Naive thymus-derived CD4-positive, alpha-beta T cell (primary cell): ENCODE measurements around the gene NTRK2. TPM values are rescaled to one million over a fixed set of nuclear protein-coding genes. Genes with fewer than 3 reads are reported as not detected.

ENCODE experiments used
- ATAC-seq: fragments of 150-1000 bp; cut with Tn5 transposase; 2 replicates; pipeline ENCODE4 v1.10.0; 2021; ENCODE audit warnings: mild to moderate bottlenecking, moderate library complexity
- CTCF ChIA-PET: fragments of 350-600 bp; sonication (Branson Sonifier 250); formaldehyde crosslinking; loops from one replicate; lab custom pipeline; 2021; ENCODE audit warnings: antibody characterized with exemption; lab: Charles Lee
- POLR2A ChIA-PET: fragments of 350-600 bp; sonication (Branson Sonifier 250); formaldehyde crosslinking; loops from one replicate; lab custom pipeline; 2021; ENCODE audit warnings: antibody characterized with exemption, inconsistent platforms; lab: Charles Lee
- DNase-seq, 9 donors: peaks; one replicate each; pipeline versions ENCODE4 v3.0.0 to v3.0.0-alpha.2; 2020 to 2022; ENCODE audit warnings: mixed read lengths in 1 of 9
- H3K27ac ChIP-seq: one replicate; pipeline ENCODE4 v1.7.0; 2013; ENCODE audit warnings: mild to moderate bottlenecking, low read depth, low read length, moderate library complexity
- H3K27me3 ChIP-seq, 2 donors: one replicate each; pipeline ENCODE4 v1.7.0; 2013; ENCODE audit warnings: low read length in 2 of 2, mild to moderate bottlenecking in 2 of 2, moderate library complexity in 2 of 2; ENCODE audit not compliant: control insufficient read depth in 2 of 2, insufficient read depth in 2 of 2
- H3K36me3 ChIP-seq, 3 experiments: 1 replicate in 2 of 3; 2 replicates in 1 of 3; pipeline ENCODE4 v1.7.0; 2013; ENCODE audit warnings: low read length in 3 of 3, mild to moderate bottlenecking in 3 of 3, moderate library complexity in 1 of 3; ENCODE audit not compliant: insufficient read depth in 3 of 3, control insufficient read depth in 2 of 3
- H3K4me1 ChIP-seq, 2 donors: one replicate each; pipeline ENCODE4 v1.7.0; 2013; ENCODE audit warnings: low read length in 2 of 2, mild to moderate bottlenecking in 2 of 2, moderate library complexity in 1 of 2; ENCODE audit not compliant: control insufficient read depth in 2 of 2, insufficient read depth in 2 of 2
- H3K4me3 ChIP-seq: 2 replicates; pipeline ENCODE4 v1.7.0; 2013; ENCODE audit warnings: mild to moderate bottlenecking, low read length
- H3K9me3 ChIP-seq, 3 experiments: 1 replicate in 2 of 3; 2 replicates in 1 of 3; pipeline ENCODE4 v1.7.0; 2013; ENCODE audit warnings: low read length in 3 of 3; ENCODE audit not compliant: control insufficient read depth in 2 of 3
- H3K27ac Mint-ChIP-seq, 9 donors: one replicate each; pipeline ENCODE4 v1.8.0; 2020 to 2022; ENCODE audit warnings: mixed read lengths in 9 of 9, mild to moderate bottlenecking in 8 of 9, moderate library complexity in 5 of 9, inconsistent platforms in 2 of 9
- H3K27me3 Mint-ChIP-seq, 5 donors: one replicate each; pipeline ENCODE4 v1.8.0; 2021 to 2022; ENCODE audit warnings: mixed read lengths in 5 of 5, mild to moderate bottlenecking in 1 of 5
- H3K36me3 Mint-ChIP-seq, 5 donors: one replicate each; pipeline ENCODE4 v1.8.0; 2020 to 2022; ENCODE audit warnings: mixed read lengths in 5 of 5, mild to moderate bottlenecking in 3 of 5, inconsistent platforms in 1 of 5
- H3K4me1 Mint-ChIP-seq, 7 donors: one replicate each; pipeline ENCODE4 v1.8.0; 2020 to 2022; ENCODE audit warnings: mixed read lengths in 7 of 7, mild to moderate bottlenecking in 3 of 7, inconsistent platforms in 1 of 7
- H3K4me3 Mint-ChIP-seq, 10 donors: one replicate each; pipeline ENCODE4 v1.8.0; 2020 to 2022; ENCODE audit warnings: mild to moderate bottlenecking in 10 of 10, mixed read lengths in 10 of 10, moderate library complexity in 6 of 10, inconsistent platforms in 2 of 10
- H3K9me3 Mint-ChIP-seq, 11 donors: one replicate each; pipeline ENCODE4 v1.8.0; 2020 to 2022; ENCODE audit warnings: mixed read lengths in 11 of 11, mild to moderate bottlenecking in 4 of 11, inconsistent platforms in 1 of 11, moderate library complexity in 1 of 11
- intact Hi-C, 2 donors: fragments of 100-400 bp; cut with micrococcal nuclease; formaldehyde crosslinking; loops; one replicate each; pipeline ENCODE4 v1.15.1; 2023
- polyA plus RNA-seq, 2 donors: library from polyadenylated mRNA; unstranded; fragments of 300-500 nt; fragmentation: Illumina TruSeq; gene quantifications; one replicate each; pipeline ENCODE4 v1.2.3, GENCODE V29; 2021
- total RNA-seq, 6 experiments: library from RNA in 5 of 6; stranded (reverse) in 5 of 6; gene quantifications; 1 replicate in 5 of 6; 2 replicates in 1 of 6; pipeline ENCODE4 v1.2.3 and lab custom pipeline; 2021 to 2026

Gene NTRK2
- total and polyA plus RNA-seq, 7 experiments from 2014 or later = 0.07 to 1.2 TPM; not detected in 5

GRCh38 chr9:84935528-84936117 lies 266.1 kb downstream of the NTRK2 start:
- peaks cover 0 to 1% (median 0%) of the 10 kb centered on the region in 11 donors for H3K9me3 Mint-ChIP-seq
- no peak overlapping the region for H3K4me3 Mint-ChIP-seq
- CTCF ChIA-PET = no interaction called here
- Histone ChIP-seq H3K27me3 (no peaks in the 10 kb centered on the region), H3K36me3 (no peaks in the 10 kb centered on the region), H3K4me3 (no peak overlapping the region), H3K27ac (no peak overlapping the region), H3K4me1 (no peaks in the 10 kb centered on the region), H3K9me3 (no peaks in the 10 kb centered on the region)
- no peaks in the 10 kb centered on the region for H3K4me1 Mint-ChIP-seq
- DNase-seq (no peak), ATAC-seq (no peak)
- no peaks in the 10 kb centered on the region for H3K36me3 Mint-ChIP-seq
- peaks cover 0 to 12% (median 4%) of the 10 kb centered on the region in 5 donors for H3K27me3 Mint-ChIP-seq
- POLR2A ChIA-PET = no interaction called here
- no peak overlapping the region for H3K27ac Mint-ChIP-seq
- intact Hi-C loops = no loop called here

- DNase-seq = no peak
- ChIA-PET CTCF (no interaction called here), POLR2A (no interaction called here)
- no peak overlapping the region for H3K4me3 ChIP-seq
- Mint-ChIP-seq H3K9me3 (peaks cover 0 to 1% (median 0%) of the 10 kb centered on the region in 11 donors), H3K4me3 (no peak overlapping the region), H3K27me3 (peaks cover 0 to 14% (median 4%) of the 10 kb centered on the region in 5 donors), H3K36me3 (no peaks in the 10 kb centered on the region), H3K27ac (no peak overlapping the region), H3K4me1 (no peaks in the 10 kb centered on the region)
- H3K36me3 ChIP-seq = no peaks in the 10 kb centered on the region
- H3K27me3 ChIP-seq = no peaks in the 10 kb centered on the region
- ATAC-seq = no peak
- no peaks in the 10 kb centered on the region for H3K9me3 ChIP-seq
- no peaks in the 10 kb centered on the region for H3K4me1 ChIP-seq
- intact Hi-C loops = no loop called here
- H3K27ac ChIP-seq = no peak overlapping the region
Measured at GRCh38 chr9:84937180-84937579, 267.7 kb downstream of the NTRK2 start.

DNA sequence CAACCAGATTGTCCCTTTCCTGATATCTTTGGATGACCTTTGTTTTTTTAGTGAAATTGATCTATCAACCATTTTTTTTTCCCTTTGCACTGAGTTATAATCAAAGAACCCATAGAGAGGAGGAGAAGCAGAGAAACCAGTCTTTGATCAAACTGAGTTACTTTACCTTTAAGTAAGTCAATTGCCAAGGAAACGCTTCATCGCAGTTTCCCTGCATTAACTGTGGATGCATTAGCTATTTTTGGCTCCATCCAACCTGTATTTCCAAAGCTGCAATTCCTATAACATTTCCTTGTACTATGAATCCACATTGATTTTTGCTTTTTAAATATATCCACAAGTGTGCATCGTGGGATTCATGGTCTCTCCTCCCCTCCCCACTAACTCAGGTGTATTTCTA lies 268.1 kb downstream of the NTRK2 start:
- Histone ChIP-seq H3K27ac (no peak overlapping the region), H3K27me3 (no peaks in the 10 kb centered on the region), H3K4me3 (no peak overlapping the region), H3K4me1 (no peaks in the 10 kb centered on the region), H3K36me3 (no peaks in the 10 kb centered on the region), H3K9me3 (no peaks in the 10 kb centered on the region)
- intact Hi-C loops = no loop called here
- H3K9me3 Mint-ChIP-seq = peaks cover 0 to 1% (median 0%) of the 10 kb centered on the region in 11 donors
- CTCF ChIA-PET = no interaction called here
- no peak overlapping the region for H3K4me3 Mint-ChIP-seq
- no peak overlapping the region for H3K27ac Mint-ChIP-seq
- H3K36me3 Mint-ChIP-seq = no peaks in the 10 kb centered on the region
- H3K4me1 Mint-ChIP-seq = no peaks in the 10 kb centered on the region
- POLR2A ChIA-PET = no interaction called here
- peaks cover 0 to 14% (median 4%) of the 10 kb centered on the region in 5 donors for H3K27me3 Mint-ChIP-seq
- DNase-seq (no peak), ATAC-seq (no peak)

DNA sequence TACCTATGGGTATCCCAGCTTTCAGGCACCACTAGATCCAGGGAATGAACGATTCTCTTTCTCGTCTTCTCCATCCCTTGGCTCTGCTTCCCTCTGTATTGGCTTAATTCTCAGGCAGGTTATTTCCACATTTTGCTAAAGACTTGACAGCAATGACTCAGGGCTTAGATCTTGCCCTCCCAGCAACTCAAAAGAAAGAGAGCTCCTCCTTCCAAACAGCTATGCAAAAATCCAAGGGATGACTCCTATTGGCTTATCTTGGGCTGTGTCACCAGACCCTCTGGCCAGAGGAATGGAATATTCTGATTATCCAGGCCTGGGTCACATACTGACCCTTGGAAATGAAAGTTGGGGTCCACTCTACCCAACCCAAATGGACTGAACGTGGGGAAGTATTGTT lies 270.2 kb downstream of the NTRK2 start:
- Histone ChIP-seq H3K27ac (no peak overlapping the region), H3K36me3 (no peaks in the 10 kb centered on the region), H3K4me1 (no peaks in the 10 kb centered on the region), H3K27me3 (no peaks in the 10 kb centered on the region), H3K9me3 (no peaks in the 10 kb centered on the region), H3K4me3 (no peak overlapping the region)
- ChIA-PET CTCF (no interaction called here), POLR2A (no interaction called here)
- intact Hi-C loops = no loop called here
- peaks cover 0 to 14% (median 4%) of the 10 kb centered on the region in 5 donors for H3K27me3 Mint-ChIP-seq
- ATAC-seq (no peak), DNase-seq (no peak)
- H3K4me3 Mint-ChIP-seq = no peak overlapping the region
- H3K27ac Mint-ChIP-seq = no peak overlapping the region
- peaks cover 0 to 1% (median 0%) of the 10 kb centered on the region in 11 donors for H3K9me3 Mint-ChIP-seq
- no peaks in the 10 kb centered on the region for H3K36me3 Mint-ChIP-seq
- no peaks in the 10 kb centered on the region for H3K4me1 Mint-ChIP-seq

DNA sequence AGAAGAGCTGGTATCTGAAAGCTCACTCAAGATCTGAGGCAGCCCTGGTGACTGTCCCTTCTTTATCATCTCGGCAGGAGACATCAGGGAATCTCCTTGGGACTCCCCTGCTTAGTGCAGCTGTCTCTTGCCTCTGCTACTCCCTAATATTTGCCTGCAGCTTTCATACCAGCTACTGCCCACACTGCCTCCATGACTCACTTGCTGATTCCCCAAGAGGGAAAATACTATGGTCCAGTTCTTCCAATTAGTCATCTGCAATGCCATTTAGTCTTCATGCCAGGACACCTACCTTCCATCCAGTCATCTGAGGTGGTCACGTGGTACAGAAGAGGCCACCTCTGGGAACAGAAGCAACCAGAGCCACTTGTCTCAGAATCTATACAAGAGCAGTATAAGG lies 270.8 kb downstream of the NTRK2 start:
- intact Hi-C loops = no loop called here
- H3K9me3 Mint-ChIP-seq = peaks cover 0 to 1% (median 0%) of the 10 kb centered on the region in 11 donors
- no peaks in the 10 kb centered on the region for H3K36me3 Mint-ChIP-seq

GRCh38 chr9:84941792-84942191 lies 272.3 kb downstream of the NTRK2 start:
- Mint-ChIP-seq H3K4me3 (no peak overlapping the region), H3K9me3 (peaks cover 0 to 1% (median 0%) of the 10 kb centered on the region in 11 donors), H3K27me3 (peaks cover 0 to 14% (median 4%) of the 10 kb centered on the region in 5 donors), H3K4me1 (no peaks in the 10 kb centered on the region), H3K36me3 (no peaks in the 10 kb centered on the region), H3K27ac (no peak overlapping the region)
- ATAC-seq = no peak
- H3K4me1 ChIP-seq = no peaks in the 10 kb centered on the region
- POLR2A ChIA-PET = no interaction called here
- no peaks in the 10 kb centered on the region for H3K9me3 ChIP-seq
- no peak overlapping the region for H3K27ac ChIP-seq
- DNase-seq = no peak
- no peaks in the 10 kb centered on the region for H3K27me3 ChIP-seq
- intact Hi-C loops = no loop called here
- no peaks in the 10 kb centered on the region for H3K36me3 ChIP-seq
- CTCF ChIA-PET = no interaction called here
- no peak overlapping the region for H3K4me3 ChIP-seq

More for the DNA sequence above, 270.8 kb downstream of the NTRK2 start:
- H3K27me3 Mint-ChIP-seq = peaks cover 0 to 14% (median 4%) of the 10 kb centered on the region in 5 donors
- Histone ChIP-seq H3K4me1 (no peaks in the 10 kb centered on the region), H3K9me3 (no peaks in the 10 kb centered on the region), H3K36me3 (no peaks in the 10 kb centered on the region), H3K27me3 (no peaks in the 10 kb centered on the region), H3K27ac (no peak overlapping the region), H3K4me3 (no peak overlapping the region)
- H3K27ac Mint-ChIP-seq = no peak overlapping the region
- no peak for ATAC-seq
- POLR2A ChIA-PET = no interaction called here
- no peak for DNase-seq
- CTCF ChIA-PET = no interaction called here
- H3K4me3 Mint-ChIP-seq = no peak overlapping the region
- no peaks in the 10 kb centered on the region for H3K4me1 Mint-ChIP-seq

DNA sequence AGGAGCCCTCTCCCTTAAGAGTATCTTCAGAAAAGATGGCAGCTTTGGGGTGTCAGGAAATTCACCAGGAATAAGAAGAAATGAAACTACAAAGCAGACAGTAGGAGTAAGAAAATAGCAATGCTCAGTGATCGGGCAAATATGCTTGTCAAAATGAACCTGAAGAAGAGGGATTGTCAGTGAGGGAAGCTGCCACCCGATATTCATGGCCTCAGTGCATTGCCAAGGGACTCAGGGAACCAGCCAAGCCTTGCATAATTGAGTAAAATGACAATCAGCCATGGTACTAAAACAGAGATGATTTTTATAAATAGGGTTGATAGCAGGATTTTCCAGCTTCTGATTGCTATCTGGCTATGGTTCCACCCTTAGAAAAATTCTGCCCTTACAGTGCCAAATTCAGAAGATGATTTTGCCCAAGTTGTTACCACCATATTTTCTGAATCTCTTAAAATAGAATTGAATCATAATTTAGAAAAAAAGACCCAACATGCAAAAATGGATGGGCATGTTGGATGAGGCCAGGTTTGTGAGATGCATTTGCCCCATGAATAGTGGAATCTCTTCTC lies 274.0 kb downstream of the NTRK2 start:
- no peak overlapping the region for H3K27ac ChIP-seq
- H3K4me3 ChIP-seq = no peak overlapping the region
- CTCF ChIA-PET = no interaction called here
- peaks cover 0 to 1% (median 0%) of the 10 kb centered on the region in 11 donors for H3K9me3 Mint-ChIP-seq
- intact Hi-C loops = no loop called here
- H3K36me3 Mint-ChIP-seq = no peaks in the 10 kb centered on the region
- POLR2A ChIA-PET = no interaction called here
- ATAC-seq (no peak), DNase-seq (no peak)
- H3K36me3 ChIP-seq = no peaks in the 10 kb centered on the region
- H3K9me3 ChIP-seq = no peaks in the 10 kb centered on the region
- no peaks in the 10 kb centered on the region for H3K27me3 ChIP-seq
- H3K4me1 ChIP-seq = no peaks in the 10 kb centered on the region
- H3K27ac Mint-ChIP-seq = no peak overlapping the region
- H3K4me1 Mint-ChIP-seq = no peaks in the 10 kb centered on the region
- peaks cover 0 to 14% (median 8%) of the 10 kb centered on the region in 5 donors for H3K27me3 Mint-ChIP-seq
- no peak overlapping the region for H3K4me3 Mint-ChIP-seq
